Neural cell (in vitro differentiated cells): ENCODE data around the gene MCCD1. TPM values are rescaled to one million over a fixed set of nuclear protein-coding genes. Genes with fewer than 3 reads are reported as not detected.

Experiments
- H2AFZ ChIP-seq: fragments of 200-600, 300-800 bp; sonication (generic), shearing (Covaris generic); 2 replicates; pipeline ENCODE4 v1.6.0; 2014; ENCODE audit warnings: low read depth, mild to moderate bottlenecking, antibody characterized with exemption, low read length, moderate library complexity
- H3F3A ChIP-seq: fragments of 200-600 bp; shearing (Covaris generic); 2 replicates; pipeline ENCODE4 v1.6.1; 2016; ENCODE audit warnings: mild to moderate bottlenecking, moderate library complexity, mixed read lengths, antibody characterized with exemption, low read length; ENCODE audit not compliant: insufficient read depth, poor library complexity, severe bottlenecking
- H3K27ac ChIP-seq: fragments of 200-600, 300-800 bp; sonication (generic), shearing (Covaris generic); 2 replicates; pipeline ENCODE4 v1.5.1; 2014; ENCODE audit warnings: mild to moderate bottlenecking, low read length, moderate library complexity
- H3K27me3 ChIP-seq: fragments of 300-800, 200-600 bp; sonication (generic), shearing (Covaris generic); 2 replicates; pipeline ENCODE4 v1.6.0; 2014; ENCODE audit warnings: mild to moderate bottlenecking, low read depth, low read length, moderate library complexity; ENCODE audit not compliant: insufficient read depth
- H3K36me3 ChIP-seq: fragments of 300-800, 200-600 bp; sonication (generic), shearing (Covaris generic); 2 replicates; pipeline ENCODE4 v1.5.1; 2014; ENCODE audit warnings: mild to moderate bottlenecking, antibody characterized with exemption, low read length, moderate library complexity; ENCODE audit not compliant: insufficient read depth
- H3K4me2 ChIP-seq: fragments of 300-800, 200-600 bp; sonication (generic), shearing (Covaris generic); 2 replicates; pipeline ENCODE4 v1.6.0; 2014; ENCODE audit warnings: mild to moderate bottlenecking, low read length
- H3K4me3 ChIP-seq: fragments of 300-800, 200-600 bp; sonication (generic), shearing (Covaris generic); 2 replicates; pipeline ENCODE4 v1.5.1; 2014; ENCODE audit warnings: mild to moderate bottlenecking, low read length, moderate library complexity
- H3K79me2 ChIP-seq: fragments of 200-600 bp; shearing (Covaris generic); replicated peaks from 2 replicates; pipeline ENCODE4 v1.6.0; 2014; ENCODE audit warnings: mild to moderate bottlenecking, low read length, moderate library complexity; ENCODE audit not compliant: insufficient read depth
- H3K9ac ChIP-seq: fragments of 300-800, 200-600 bp; sonication (generic), shearing (Covaris generic); 2 replicates; pipeline ENCODE4 v1.6.1; 2016; ENCODE audit warnings: mild to moderate bottlenecking, low read length, mixed read lengths
- H3K9me2 ChIP-seq: fragments of 200-600 bp; shearing (Covaris generic); 2 replicates; pipeline ENCODE4 v1.6.1; 2016; ENCODE audit warnings: mild to moderate bottlenecking, low read length, mixed read lengths; ENCODE audit not compliant: insufficient read depth
- H3K9me3 ChIP-seq: fragments of 200-600, 300-800 bp; sonication (generic), shearing (Covaris generic); 2 replicates; pipeline ENCODE4 v1.6.1; 2016; ENCODE audit warnings: mild to moderate bottlenecking, mixed run types, low read length, moderate library complexity, mixed read lengths
- H4K20me1 ChIP-seq: fragments of 200-600 bp; shearing (Covaris generic); 2 replicates; pipeline ENCODE4 v1.6.1; 2016; ENCODE audit warnings: mild to moderate bottlenecking, mixed run types; ENCODE audit not compliant: insufficient read depth
- EP300 ChIP-seq: fragments of 450-650 bp; conservative IDR thresholded peaks from 2 replicates; pipeline ENCODE4 v1.6.1; 2014; ENCODE audit warnings: antibody characterized with exemption, mild to moderate bottlenecking, moderate library complexity; ENCODE audit not compliant: poor library complexity, severe bottlenecking
- EZH2 ChIP-seq: fragments of 200-600, 300-800 bp; shearing (Covaris generic), sonication (generic); IDR thresholded peaks from 2 replicates; pipeline ENCODE4 v1.6.1; 2014; ENCODE audit warnings: antibody characterized with exemption, low read length, borderline replicate concordance, mild to moderate bottlenecking; ENCODE audit not compliant: insufficient read depth, poor library complexity, severe bottlenecking
- MXI1 ChIP-seq: fragments of 450-650 bp; conservative IDR thresholded peaks from 2 replicates; pipeline ENCODE4 v1.6.1; 2014; ENCODE audit warnings: antibody characterized with exemption, mild to moderate bottlenecking; ENCODE audit not compliant: poor library complexity, severe bottlenecking
- POLR2AphosphoS5 ChIP-seq: IDR thresholded peaks from 2 replicates; pipeline ENCODE4 v1.6.1; 2012
- RAD21 ChIP-seq: fragments of 450-650 bp; conservative IDR thresholded peaks from 2 replicates; pipeline ENCODE4 v1.6.1; 2014; ENCODE audit warnings: antibody characterized with exemption, mild to moderate bottlenecking, moderate library complexity
- SMC3 ChIP-seq: fragments of 450-650 bp; conservative IDR thresholded peaks from 2 replicates; pipeline ENCODE4 v1.6.1; 2014; ENCODE audit warnings: antibody characterized with exemption, mild to moderate bottlenecking, moderate library complexity; ENCODE audit not compliant: poor library complexity
- TAF1 ChIP-seq: IDR thresholded peaks from 2 replicates; pipeline ENCODE4 v1.6.1; 2012; ENCODE audit warnings: low read depth
- polyA plus RNA-seq: library from polyadenylated mRNA; depleted of rRNA; stranded (reverse); fragments of >200 nt; gene quantifications from 2 replicates; pipeline ENCODE4 v1.2.3, GENCODE V29; 2014
- TF ChIP-seq, protein P1 (sequence below): IDR thresholded peaks from 2 replicates; pipeline ENCODE4 v1.6.1; 2012; ENCODE audit warnings: borderline replicate concordance
- TF ChIP-seq, protein P2 (sequence below): fragments of 450-650 bp; IDR thresholded peaks from 2 replicates; pipeline ENCODE4 v1.5.1; 2014; ENCODE audit warnings: antibody characterized with exemption, mild to moderate bottlenecking, moderate library complexity; ENCODE audit not compliant: poor library complexity, severe bottlenecking

The MCCD1 gene
- polyA plus RNA-seq, 1 donor from 2014 or later, result not detected

DNA sequence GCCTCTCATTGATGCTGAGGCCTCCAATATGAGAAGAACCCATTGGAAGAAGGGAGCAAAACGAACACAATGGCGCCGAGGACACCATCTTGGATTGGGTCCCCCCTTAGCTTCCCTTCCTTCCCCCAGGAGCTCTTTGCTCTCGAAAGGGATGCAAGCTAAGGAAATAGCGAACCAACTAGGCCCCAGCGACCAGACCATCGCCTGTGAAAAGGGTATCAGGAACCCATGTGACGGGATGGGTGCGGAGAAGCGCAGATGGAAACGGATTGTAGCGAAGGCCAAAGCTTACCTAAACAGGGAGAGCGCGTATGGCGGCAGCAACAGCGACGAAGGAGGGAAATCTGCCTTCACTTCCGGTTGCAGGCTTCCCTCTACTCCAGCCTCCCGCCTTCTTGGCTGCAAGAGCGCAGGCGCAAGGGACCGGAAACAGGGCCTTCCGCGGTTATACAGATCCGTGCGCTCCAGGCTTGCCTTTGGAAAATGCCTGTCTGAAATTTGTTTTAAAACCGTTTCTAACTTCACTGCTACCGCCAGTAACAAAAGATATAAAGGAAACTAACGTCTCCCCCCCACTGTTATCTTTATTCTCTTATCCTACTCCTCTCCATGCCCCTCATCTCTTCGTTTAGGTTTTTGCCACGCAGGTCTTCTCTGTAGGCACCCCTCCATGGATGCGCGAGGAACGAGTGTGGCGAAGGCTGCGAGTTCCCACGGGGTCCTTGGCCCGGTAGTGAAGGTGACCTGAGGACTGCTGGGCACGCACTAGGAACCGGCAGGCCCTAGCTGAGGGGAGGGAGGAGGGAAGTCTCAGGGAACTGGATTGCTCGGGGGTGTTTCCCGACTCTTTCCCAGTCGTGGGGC is 13.1 kb downstream of the MCCD1 start, which contains the start of gene DDX39B:
DDX39B (minus strand) TSS at position 346 of the 864 bp plus-strand sequence. CDS start 1,471 bp downstream, outside the sequence.
- Histone ChIP-seq H3K79me2 (peaks cover 80% of the 10 kb centered on the region), H3K9me2 (no peaks in the 10 kb centered on the region), H3K27ac (peak within 1 kb of the TSS; percentile 96), H3K4me2 (peak within 1 kb of the TSS; percentile 100), H3K9me3 (no peaks in the 10 kb centered on the region), H3K4me3 (peak within 1 kb of the TSS; percentile 86), H3F3A (no peaks in the 10 kb centered on the region), H3K36me3 (no peaks in the 10 kb centered on the region), H3K27me3 (no peaks in the 10 kb centered on the region), H4K20me1 (peaks cover 25% of the 10 kb centered on the region), H3K9ac (peak within 1 kb of the TSS; percentile 98), H2AFZ (peak within 1 kb of the TSS; percentile 66)
- TF ChIP-seq EP300 (peak; percentile 75), EZH2 (no peak), SMC3 (peak; percentile 37), MXI1 (peak; percentile 86), POLR2AphosphoS5 (peak; percentile 99), RAD21 (no peak), TAF1 (peak; percentile 99)
- TF ChIP-seq, protein P1, sequence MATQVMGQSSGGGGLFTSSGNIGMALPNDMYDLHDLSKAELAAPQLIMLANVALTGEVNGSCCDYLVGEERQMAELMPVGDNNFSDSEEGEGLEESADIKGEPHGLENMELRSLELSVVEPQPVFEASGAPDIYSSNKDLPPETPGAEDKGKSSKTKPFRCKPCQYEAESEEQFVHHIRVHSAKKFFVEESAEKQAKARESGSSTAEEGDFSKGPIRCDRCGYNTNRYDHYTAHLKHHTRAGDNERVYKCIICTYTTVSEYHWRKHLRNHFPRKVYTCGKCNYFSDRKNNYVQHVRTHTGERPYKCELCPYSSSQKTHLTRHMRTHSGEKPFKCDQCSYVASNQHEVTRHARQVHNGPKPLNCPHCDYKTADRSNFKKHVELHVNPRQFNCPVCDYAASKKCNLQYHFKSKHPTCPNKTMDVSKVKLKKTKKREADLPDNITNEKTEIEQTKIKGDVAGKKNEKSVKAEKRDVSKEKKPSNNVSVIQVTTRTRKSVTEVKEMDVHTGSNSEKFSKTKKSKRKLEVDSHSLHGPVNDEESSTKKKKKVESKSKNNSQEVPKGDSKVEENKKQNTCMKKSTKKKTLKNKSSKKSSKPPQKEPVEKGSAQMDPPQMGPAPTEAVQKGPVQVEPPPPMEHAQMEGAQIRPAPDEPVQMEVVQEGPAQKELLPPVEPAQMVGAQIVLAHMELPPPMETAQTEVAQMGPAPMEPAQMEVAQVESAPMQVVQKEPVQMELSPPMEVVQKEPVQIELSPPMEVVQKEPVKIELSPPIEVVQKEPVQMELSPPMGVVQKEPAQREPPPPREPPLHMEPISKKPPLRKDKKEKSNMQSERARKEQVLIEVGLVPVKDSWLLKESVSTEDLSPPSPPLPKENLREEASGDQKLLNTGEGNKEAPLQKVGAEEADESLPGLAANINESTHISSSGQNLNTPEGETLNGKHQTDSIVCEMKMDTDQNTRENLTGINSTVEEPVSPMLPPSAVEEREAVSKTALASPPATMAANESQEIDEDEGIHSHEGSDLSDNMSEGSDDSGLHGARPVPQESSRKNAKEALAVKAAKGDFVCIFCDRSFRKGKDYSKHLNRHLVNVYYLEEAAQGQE, result peak; percentile 99
- TF ChIP-seq, protein P2, sequence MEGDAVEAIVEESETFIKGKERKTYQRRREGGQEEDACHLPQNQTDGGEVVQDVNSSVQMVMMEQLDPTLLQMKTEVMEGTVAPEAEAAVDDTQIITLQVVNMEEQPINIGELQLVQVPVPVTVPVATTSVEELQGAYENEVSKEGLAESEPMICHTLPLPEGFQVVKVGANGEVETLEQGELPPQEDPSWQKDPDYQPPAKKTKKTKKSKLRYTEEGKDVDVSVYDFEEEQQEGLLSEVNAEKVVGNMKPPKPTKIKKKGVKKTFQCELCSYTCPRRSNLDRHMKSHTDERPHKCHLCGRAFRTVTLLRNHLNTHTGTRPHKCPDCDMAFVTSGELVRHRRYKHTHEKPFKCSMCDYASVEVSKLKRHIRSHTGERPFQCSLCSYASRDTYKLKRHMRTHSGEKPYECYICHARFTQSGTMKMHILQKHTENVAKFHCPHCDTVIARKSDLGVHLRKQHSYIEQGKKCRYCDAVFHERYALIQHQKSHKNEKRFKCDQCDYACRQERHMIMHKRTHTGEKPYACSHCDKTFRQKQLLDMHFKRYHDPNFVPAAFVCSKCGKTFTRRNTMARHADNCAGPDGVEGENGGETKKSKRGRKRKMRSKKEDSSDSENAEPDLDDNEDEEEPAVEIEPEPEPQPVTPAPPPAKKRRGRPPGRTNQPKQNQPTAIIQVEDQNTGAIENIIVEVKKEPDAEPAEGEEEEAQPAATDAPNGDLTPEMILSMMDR, result peak; percentile 14

DNA sequence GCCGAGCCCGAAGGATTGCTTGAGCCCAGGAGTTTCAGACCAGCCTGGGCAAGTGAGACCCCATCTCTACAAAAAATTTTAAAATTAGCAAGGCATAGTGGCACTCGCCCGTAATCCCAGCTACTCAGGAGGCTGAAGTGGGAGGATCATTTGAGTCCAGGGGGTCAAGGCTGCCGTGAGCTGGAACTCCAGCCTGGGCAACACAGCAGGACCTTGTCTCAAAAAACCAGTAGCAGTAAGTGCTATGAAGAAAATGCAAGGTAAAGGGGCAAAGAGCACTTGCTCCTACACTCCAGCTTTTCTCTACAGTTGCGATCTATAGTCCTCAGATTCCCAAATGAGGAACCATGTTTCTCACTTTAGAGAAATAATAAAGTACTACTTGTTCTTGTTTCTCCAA is 14.9 kb downstream of the MCCD1 start:
- H3K79me2 ChIP-seq, result peaks cover 75% of the 10 kb centered on the region
- H3K9me2 ChIP-seq, result no peaks in the 10 kb centered on the region
- H3K9me3 ChIP-seq, result no peaks in the 10 kb centered on the region
- H3F3A ChIP-seq, result no peaks in the 10 kb centered on the region
- H3K27me3 ChIP-seq, result no peaks in the 10 kb centered on the region
- no peak overlapping the region for H2AFZ ChIP-seq
- no peak overlapping the region for H3K9ac ChIP-seq
- peaks cover 4% of the 10 kb centered on the region for H3K36me3 ChIP-seq
- no peak for TF ChIP-seq TAF1
- no peak for TF ChIP-seq MXI1
- TF ChIP-seq EP300, result no peak
- no peak for TF ChIP-seq RAD21
- no peak for TF ChIP-seq SMC3
- no peak for TF ChIP-seq POLR2AphosphoS5
- TF ChIP-seq, protein P1, result no peak
- TF ChIP-seq, protein P2, result no peak
- TF ChIP-seq EZH2, result no peak
- H3K27ac ChIP-seq, result no peak overlapping the region
- peaks cover 20% of the 10 kb centered on the region for H4K20me1 ChIP-seq
- H3K4me3 ChIP-seq, result no peak overlapping the region
- H3K4me2 ChIP-seq, result no peak overlapping the region
